HG03432 (cell line): ENCODE measurements around the gene AGAP6.
A peak's percentile ranks its signal among the peaks of the same experiment; 100 is the strongest.
"Not testable (repeated sequence)": the region's sequence is repeated elsewhere in the genome, so short reads cannot be mapped to it uniquely, and the experiment has no call there.

Experiments used
- ATAC-seq: cut with Tn5 transposase; IDR thresholded peaks from one replicate; pipeline ENCODE4 v1.9.1; 2021; ENCODE audit warnings: mild to moderate bottlenecking, moderate library complexity; ENCODE audit not compliant: unreplicated experiment

Gene AGAP6

DNA sequence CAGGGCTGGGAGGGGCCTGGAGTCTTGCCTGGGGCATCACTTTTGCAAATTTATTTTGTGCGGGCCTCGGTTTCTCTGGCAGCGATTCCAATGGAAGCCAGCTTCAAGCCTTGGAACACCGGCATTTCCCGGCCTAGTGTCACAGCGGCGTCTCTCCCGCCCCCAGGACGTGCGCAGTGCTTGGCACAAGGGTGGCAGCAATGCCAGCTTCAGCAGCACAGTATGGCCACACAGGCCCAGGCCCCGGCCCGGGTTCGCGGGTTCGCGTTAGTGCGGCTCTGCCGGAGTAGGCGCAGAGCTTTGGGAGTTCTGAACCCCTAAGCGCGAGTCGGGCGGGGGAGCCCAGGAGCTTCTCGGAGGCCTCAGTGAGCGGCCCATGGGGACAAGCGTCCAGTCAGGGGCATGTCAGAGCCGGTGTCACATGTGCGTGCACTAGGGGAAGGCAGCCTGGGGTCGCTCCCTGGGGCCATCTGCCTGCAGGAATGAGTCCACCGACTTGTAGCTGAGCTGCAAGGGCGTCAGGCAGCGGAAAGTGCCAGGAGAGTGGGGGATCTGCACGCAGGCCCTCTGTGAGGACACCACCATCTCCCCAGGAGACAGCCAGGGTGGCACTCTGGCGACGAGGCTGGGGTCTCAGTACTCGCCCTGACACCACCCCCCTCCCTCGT is 36.6 kb downstream of the AGAP6 start:
- not testable (repeated sequence) for ATAC-seq

GRCh38 chr10:50025627-50026026 is 37.4 kb downstream of the AGAP6 start:
- no peak for ATAC-seq

DNA sequence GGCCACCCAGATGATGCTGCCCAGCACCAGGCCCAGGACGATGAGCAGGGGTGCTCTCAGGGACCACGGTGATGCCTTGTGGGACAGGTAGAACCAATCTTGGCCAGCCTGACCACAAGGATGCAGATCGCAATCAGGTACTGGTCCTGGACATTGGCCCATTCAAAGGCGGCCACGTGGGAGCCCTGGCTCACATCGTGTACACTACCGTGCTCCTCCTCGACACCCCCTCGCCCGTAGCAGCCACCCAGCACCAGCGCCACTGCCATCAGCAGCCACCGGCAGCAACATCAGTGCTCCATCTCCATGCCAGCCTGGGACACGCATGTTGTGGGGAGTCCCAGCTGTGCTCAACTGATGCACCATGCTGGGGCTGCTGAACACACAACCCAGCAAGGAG is 39.0 kb downstream of the AGAP6 start:
- no peak for ATAC-seq

- no peak for ATAC-seq
These were observed 45.3 kb downstream of the AGAP6 start for GRCh38 chr10:50033481-50033880.

DNA sequence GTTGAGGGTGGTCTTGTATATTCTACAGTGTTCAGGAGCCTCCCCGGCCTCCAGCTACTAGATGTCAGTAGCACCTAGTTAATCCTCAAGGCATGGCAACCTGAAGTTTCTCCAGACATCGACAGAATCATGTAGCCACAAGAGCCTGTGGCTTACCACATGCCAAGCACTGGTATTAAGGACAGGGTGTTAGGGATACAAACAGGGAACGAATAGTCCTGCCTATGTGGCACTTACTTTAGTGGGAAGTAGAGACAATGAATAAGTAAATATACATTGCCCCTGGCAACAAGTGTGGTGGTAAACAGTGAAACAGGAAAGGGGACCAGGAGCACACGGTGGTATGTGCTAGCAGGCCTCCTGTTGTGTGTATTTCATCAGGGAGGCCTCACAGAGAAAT is 47.1 kb downstream of the AGAP6 start:
- not testable (repeated sequence) for ATAC-seq

DNA sequence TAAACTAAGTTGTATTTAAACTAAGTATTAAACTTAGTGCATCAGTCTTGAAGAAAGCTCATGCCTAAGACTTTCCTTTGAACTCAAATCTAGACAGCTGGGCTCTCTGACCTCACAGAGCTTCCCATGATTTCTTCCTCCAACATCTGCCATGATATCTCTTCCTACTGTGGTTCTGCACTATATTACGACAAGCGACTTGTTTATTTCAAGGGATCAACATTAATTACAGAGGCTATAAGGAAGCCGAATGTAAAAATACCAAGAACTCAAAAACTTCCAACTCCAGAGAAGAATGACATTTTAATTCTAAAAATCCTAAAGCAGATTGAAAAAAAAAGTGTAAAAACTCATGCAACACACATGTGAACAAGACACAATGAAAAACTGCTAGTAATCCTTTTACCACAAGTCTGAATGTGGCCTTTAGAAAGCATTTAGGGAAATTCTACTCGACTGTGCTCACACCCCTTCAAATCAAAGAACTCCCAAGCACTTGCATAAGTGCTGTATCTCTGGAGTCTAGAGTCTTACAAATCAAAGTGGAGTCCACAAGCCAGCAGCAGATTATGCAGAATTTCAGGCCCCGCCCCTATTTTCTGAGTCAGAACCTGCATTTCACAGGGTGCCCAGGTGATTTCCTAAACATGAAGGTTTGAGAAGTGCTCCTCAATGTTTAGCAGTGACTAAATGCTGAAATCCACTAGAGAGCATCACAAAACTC is 56.9 kb downstream of the AGAP6 start:
- ATAC-seq: no peak

DNA sequence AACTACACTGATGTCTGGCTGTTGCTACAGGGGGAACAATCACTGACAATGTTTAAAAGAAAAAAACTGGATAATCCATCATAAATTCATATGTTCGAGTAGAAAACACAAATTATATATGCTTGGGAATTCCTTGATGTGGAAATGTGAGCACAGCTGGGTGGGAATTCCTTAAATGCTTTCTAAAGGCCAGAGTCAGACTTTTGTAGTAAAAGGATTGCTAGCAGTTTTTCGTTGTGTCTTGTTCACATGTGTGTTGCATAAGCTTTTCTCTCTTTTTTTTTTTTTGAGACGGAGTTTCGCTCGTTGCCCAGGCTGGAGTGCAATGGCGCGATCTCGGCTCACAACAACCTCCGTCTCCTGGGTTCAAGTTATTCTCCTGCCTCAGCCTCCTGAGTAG is 58.3 kb downstream of the AGAP6 start:
- not testable (repeated sequence) for ATAC-seq

GRCh38 chr10:50047594-50047993 is 59.4 kb downstream of the AGAP6 start:
- ATAC-seq: not testable (repeated sequence)

GRCh38 chr10:50051995-50052660 is 63.9 kb downstream of the AGAP6 start:
- ATAC-seq: peak; percentile 90

DNA sequence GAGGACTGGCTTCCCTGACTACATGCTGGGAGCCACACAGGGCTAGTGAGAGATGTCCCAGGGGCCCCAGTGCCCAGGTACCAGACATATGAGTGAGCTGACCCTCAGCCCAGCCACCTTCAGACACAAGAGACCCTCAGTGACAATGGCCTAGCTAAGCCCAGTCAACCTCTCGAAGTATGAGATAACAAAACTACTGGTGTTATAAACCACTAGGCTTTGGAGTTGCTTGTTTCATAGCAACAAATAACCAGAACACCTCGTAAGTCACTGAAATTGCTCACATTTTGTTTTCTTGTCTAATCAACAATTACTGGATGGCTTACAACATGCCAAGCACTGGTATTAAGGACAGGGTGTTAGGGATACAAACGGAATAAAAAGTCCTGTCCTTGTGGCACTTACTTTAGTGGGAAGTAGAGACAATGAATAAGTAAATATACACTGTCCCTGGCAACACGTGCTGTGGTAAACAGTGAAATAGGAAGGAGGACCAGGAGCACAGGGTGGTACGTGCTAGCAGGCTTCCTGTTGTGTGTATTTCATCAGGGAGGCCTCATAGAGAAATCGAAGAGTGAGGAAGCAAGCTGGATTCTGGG is 64.7 kb downstream of the AGAP6 start:
- not testable (repeated sequence) for ATAC-seq

- ATAC-seq: not testable (repeated sequence)
These were observed 67.5 kb downstream of the AGAP6 start for GRCh38 chr10:50055494-50056292.

GRCh38 chr10:50056654-50057053 is 68.4 kb downstream of the AGAP6 start:
- ATAC-seq: not testable (repeated sequence)

GRCh38 chr10:50058727-50059126 is 70.5 kb downstream of the AGAP6 start:
- not testable (repeated sequence) for ATAC-seq

GRCh38 chr10:50059946-50060345 is 71.7 kb downstream of the AGAP6 start:
- ATAC-seq: not testable (repeated sequence)
